NB4 (cell line): ENCODE data around the gene ZNF627.
A peak's percentile ranks its signal among the peaks of the same experiment; 100 is the strongest.
"Not testable (repeated sequence)": the region's sequence is repeated elsewhere in the genome, so short reads cannot be mapped to it uniquely, and the experiment has no call there.

ENCODE experiments used
- DNase-seq: peaks from one replicate; pipeline ENCODE4 v3.0.0; 2010; ENCODE audit warnings: low read depth
- H3K4me3 ChIP-seq: one replicate; pipeline ENCODE4 v1.5.1; 2011; ENCODE audit warnings: mild to moderate bottlenecking, low read depth, low read length, moderate library complexity
- MYC ChIP-seq: IDR thresholded peaks from 2 replicates; pipeline ENCODE4 v1.6.1; 2011; ENCODE audit warnings: low read depth, low read length
- POLR2A ChIP-seq: IDR thresholded peaks from 2 replicates; pipeline ENCODE4 v1.6.1; 2011; ENCODE audit warnings: mild to moderate bottlenecking; ENCODE audit not compliant: insufficient read length; ENCODE audit errors: extremely low read depth
- TF ChIP-seq, protein P1 (sequence below): IDR thresholded peaks from 2 replicates; pipeline ENCODE4 v1.6.1; 2011; ENCODE audit warnings: low read depth, low read length
- TF ChIP-seq, protein P2 (sequence below): IDR thresholded peaks from one replicate; pipeline ENCODE4 v1.5.1; 2012; ENCODE audit warnings: low read depth, low read length

Gene ZNF627

DNA sequence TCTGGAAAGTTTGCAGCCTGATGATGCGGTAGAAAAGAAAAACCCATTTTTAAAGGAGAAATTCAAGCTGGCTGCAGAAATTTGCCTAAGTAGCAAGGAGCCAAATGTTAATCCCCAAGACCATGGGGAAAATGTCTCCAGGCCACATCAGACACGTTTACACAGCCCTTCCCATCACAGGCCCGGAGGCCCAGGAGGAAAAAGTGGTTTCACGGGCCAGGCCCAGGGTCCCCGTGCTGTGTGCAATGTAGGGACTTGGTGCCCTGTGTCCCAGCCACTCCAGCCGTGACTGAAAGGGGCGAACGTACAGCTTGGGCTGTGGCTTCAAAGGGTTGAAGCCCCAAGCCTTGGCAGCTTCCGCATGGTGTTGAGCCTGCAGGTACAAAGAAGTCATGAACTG, 35.9 kb downstream of the ZNF627 start:
- DNase-seq: no peak
- H3K4me3 ChIP-seq: no peak overlapping the region
- TF ChIP-seq, protein P1, sequence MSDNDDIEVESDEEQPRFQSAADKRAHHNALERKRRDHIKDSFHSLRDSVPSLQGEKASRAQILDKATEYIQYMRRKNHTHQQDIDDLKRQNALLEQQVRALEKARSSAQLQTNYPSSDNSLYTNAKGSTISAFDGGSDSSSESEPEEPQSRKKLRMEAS: no peak
- TF ChIP-seq POLR2A: no peak
- TF ChIP-seq, protein P2, sequence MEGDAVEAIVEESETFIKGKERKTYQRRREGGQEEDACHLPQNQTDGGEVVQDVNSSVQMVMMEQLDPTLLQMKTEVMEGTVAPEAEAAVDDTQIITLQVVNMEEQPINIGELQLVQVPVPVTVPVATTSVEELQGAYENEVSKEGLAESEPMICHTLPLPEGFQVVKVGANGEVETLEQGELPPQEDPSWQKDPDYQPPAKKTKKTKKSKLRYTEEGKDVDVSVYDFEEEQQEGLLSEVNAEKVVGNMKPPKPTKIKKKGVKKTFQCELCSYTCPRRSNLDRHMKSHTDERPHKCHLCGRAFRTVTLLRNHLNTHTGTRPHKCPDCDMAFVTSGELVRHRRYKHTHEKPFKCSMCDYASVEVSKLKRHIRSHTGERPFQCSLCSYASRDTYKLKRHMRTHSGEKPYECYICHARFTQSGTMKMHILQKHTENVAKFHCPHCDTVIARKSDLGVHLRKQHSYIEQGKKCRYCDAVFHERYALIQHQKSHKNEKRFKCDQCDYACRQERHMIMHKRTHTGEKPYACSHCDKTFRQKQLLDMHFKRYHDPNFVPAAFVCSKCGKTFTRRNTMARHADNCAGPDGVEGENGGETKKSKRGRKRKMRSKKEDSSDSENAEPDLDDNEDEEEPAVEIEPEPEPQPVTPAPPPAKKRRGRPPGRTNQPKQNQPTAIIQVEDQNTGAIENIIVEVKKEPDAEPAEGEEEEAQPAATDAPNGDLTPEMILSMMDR: no peak
- no peak for TF ChIP-seq MYC

DNA sequence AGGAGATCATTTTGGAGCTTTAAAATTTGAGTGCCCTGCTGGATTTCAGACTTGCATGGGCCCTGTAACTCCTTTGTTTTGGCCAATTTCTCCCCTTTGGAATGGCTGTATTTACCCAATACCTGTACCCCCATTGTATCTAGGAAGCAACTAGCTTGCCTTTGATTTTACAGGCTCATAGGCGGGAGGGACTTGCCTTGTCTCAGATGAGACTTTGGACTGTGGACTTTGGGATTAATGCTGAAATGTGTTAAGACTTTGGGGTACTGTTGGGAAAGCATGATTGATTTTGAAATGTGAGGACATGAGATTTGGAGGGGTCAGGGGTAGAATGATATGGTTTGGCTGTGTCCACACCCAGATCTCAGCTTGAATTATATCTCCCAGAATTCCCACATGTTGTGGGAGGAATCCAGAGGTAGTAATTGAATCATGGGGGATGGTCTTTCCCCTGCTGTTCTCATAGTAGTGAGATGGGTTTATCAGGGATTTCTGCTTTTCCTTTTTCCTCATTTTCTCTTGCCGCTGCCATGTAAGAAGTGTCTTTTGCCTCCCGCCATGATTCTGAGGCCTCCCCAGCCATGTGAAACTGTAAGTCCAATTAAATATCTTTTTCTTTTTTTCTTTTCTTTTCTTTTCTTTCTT, 36.9 kb downstream of the ZNF627 start:
- not testable (repeated sequence) for DNase-seq, H3K4me3 ChIP-seq

DNA sequence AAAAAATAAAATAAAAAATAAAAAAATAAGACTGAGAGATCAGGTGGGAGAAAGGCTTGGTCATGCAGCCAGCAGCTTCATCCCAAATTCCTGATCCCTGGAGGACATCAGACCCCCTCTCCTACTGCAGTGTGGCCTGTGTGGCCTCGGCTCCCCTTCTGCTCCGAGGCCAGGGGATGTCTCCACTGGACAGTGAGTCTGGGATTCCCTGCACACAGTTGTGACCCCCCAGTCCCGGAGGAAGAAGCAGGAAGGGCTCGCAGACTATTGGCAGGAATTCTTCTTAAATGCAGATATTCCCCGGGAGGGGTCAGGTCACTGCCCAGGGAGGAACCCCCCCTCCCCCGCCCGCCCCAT, 41.9 kb downstream of the ZNF627 start:
- DNase-seq: no peak
- TF ChIP-seq, protein P2: no peak
- no peak for TF ChIP-seq MYC
- no peak for TF ChIP-seq POLR2A
- TF ChIP-seq, protein P1: no peak
- H3K4me3 ChIP-seq: no peak overlapping the region

DNA sequence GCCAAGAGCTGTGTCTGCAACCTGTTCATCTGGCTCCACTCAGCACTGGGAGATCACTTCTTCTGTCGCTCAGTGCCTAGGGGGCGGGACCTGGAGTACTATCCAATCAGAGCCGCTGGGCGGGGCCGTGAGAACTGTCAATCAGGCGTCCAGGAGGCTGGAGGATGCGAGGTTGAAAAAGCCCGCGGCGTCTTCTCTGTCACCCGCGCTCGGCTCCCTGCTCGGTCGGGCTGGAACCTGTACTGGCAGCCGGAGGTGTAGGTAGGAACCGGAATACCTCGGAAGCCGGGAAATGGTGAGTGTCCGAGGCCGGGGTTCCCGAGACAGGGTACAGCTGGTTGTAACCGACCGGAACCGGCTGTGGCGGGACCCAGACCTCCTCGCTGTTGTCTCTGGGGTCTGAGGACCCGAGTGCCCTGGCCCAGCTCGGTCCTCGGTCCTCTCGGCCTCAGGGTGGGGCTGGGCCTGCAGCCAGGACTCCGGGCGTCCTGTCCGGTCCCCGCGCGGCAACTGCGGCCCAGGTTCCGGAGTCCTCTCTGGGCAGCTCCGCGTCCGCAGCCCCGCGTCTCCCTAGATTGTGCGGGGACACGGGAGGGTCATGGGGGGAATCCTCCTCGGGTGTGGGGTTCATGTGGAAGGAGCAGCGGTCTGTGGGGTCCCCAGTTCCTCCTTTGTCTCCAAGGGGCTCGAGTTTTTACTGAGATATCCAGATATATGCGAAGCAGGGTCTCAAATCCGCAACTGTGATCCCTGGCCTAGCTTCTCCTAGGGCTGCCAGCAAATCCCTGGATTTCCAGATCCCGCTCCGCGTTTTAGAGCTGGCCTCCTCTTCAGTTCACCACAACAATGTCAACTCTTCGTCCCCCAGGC, 42.6 kb downstream of the ZNF627 start:
- peak overlapping the region; percentile 74 for H3K4me3 ChIP-seq
- peak; percentile 95 for DNase-seq
- no peak for TF ChIP-seq MYC
- TF ChIP-seq POLR2A: peak; percentile 29
- TF ChIP-seq, protein P1: no peak
- TF ChIP-seq, protein P2: no peak

DNA sequence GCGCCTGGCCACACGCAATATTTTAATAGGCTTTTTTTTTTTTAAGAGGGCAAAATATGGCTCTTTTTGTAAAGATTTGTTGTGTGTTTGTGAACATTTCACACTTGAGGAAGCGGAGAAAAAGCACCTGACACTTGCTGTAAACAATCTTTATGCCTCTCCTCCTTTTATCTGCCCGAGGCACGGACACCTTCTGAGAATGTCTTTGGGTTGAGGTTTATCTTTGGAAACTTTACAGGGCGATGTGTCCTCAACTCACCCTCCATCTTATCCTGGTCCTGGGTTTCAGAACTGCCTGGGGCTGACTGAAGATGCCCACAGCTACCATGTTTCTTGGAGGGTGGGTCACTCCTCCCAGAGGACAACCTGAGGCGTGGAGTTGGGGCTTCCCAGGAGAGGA, 44.0 kb downstream of the ZNF627 start:
- DNase-seq: no peak
- no peak overlapping the region for H3K4me3 ChIP-seq
- no peak for TF ChIP-seq MYC
- TF ChIP-seq, protein P2: no peak
- TF ChIP-seq, protein P1: no peak
- no peak for TF ChIP-seq POLR2A

DNA sequence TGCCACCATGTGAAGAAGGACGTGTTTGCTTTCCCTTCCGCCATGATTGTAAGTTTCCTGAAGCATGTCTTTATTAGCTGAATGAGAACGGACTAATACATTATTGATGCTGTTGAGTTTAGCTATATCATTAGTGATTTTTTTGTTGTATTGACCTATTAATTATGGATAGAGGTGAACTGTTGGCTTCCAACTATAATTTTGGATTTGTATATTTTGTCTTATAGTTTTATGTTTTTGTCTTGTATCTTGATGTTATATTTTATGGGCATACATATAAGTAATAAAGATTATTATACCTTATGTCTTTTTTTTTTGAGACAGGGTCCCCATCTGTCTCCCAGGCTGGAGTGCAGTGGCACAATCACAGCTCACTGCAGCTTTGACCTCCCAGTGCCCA, 45.6 kb downstream of the ZNF627 start:
- DNase-seq: no peak
- TF ChIP-seq MYC: no peak
- TF ChIP-seq, protein P2: no peak
- TF ChIP-seq POLR2A: no peak
- TF ChIP-seq, protein P1: no peak
- H3K4me3 ChIP-seq: no peak overlapping the region
